Astrocyte of the spinal cord (primary cell): ENCODE measurements around the gene NSL1.

Experiments used
- DNase-seq: peaks from one replicate; pipeline ENCODE4 v3.0.0; 2011; ENCODE audit warnings: low read depth, low spot score
- H3K4me3 ChIP-seq: 2 replicates; pipeline ENCODE4 v1.5.1; 2011; ENCODE audit warnings: low read depth, mild to moderate bottlenecking, low read length, moderate library complexity
- in situ Hi-C: cut with HindIII; loops from 2 replicates; pipeline ENCODE4 v1.10.0; 2017; ENCODE audit warnings: low sequenced_read_pairs
- TF ChIP-seq, protein P1 (sequence below): IDR thresholded peaks from 2 replicates; pipeline ENCODE4 v1.5.1; 2012; ENCODE audit warnings: low read depth, mild to moderate bottlenecking, low read length, inconsistent platforms

Gene NSL1

DNA sequence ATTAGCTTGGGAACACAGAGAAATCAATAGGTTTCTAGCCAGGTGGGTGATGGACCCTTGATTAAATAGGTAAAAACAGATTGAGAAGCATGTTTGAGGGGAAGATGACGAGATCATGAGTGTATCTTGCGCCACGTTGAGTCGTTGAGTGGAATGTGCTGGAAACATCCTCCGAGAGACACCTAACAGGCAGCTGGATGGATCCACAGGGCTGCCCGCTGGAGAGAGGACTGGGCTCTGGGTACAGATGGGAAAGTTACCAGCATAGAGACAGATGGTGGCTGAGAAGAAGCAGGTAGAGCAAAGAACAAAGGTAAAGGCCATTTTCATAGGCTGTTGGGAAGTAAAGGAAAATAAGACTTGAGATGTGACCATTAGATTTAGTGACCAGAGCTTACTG lies 107.5 kb downstream of the NSL1 start:
- in situ Hi-C loops = no loop called here
- TF ChIP-seq, protein P1, sequence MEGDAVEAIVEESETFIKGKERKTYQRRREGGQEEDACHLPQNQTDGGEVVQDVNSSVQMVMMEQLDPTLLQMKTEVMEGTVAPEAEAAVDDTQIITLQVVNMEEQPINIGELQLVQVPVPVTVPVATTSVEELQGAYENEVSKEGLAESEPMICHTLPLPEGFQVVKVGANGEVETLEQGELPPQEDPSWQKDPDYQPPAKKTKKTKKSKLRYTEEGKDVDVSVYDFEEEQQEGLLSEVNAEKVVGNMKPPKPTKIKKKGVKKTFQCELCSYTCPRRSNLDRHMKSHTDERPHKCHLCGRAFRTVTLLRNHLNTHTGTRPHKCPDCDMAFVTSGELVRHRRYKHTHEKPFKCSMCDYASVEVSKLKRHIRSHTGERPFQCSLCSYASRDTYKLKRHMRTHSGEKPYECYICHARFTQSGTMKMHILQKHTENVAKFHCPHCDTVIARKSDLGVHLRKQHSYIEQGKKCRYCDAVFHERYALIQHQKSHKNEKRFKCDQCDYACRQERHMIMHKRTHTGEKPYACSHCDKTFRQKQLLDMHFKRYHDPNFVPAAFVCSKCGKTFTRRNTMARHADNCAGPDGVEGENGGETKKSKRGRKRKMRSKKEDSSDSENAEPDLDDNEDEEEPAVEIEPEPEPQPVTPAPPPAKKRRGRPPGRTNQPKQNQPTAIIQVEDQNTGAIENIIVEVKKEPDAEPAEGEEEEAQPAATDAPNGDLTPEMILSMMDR = no peak
- no peak overlapping the region for H3K4me3 ChIP-seq
- no peak for DNase-seq

DNA sequence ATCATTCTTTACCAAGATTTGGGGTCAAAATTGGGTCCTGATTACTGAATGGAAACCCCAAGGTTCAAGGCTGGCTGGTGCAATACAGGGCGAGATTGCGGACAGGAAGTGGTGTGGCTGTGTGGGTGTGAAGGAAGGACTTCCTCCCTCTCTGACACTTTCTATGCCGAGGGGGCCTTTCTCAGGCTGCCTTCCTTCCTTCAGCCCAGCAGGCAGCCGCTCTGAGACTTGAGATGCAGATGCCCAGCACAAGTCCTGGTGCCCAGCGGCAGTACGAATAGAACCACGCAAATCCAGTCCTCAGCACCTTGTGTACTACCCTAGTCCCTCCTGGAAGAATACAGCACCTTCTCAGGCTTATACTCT lies 108.2 kb downstream of the NSL1 start:
- no peak overlapping the region for H3K4me3 ChIP-seq
- in situ Hi-C loops = no loop called here
- no peak for DNase-seq

DNA sequence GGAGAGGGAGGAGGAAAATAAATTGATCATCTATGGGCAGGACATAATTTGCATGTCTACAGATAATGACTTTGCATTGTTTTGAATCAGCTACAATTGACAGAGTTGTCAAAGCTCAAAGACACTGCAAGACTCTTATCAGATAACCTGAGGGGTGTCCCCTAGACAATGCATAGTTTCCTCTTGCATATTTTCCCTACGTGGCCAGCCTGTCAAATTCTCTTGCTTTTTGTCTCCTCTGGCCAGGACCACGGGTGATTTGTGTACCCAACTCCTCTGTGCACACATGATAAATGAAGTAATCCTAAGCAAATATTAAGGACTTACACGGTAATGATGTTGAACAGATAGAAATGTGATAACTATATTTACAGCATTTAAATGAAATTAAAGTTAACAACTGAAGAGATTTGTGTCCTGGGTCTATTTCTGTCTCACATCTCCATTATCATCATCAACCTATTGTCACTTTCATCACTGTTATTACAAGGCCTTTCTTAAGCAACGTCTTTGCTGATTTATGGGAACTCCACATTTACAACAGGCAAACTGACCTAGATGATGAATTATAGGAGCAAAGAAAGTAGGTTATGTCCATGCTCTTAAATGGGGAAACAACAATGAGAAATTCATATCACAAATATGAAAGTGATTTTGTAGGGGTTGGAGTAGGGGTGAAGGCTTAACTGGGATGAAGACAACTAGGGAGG lies 110.7 kb downstream of the NSL1 start:
- in situ Hi-C loops = no loop called here
- DNase-seq = no peak
- H3K4me3 ChIP-seq = no peak overlapping the region
- TF ChIP-seq, protein P1 = no peak

More for the DNA sequence above, 108.2 kb downstream of the NSL1 start:
- TF ChIP-seq, protein P1 = no peak

DNA sequence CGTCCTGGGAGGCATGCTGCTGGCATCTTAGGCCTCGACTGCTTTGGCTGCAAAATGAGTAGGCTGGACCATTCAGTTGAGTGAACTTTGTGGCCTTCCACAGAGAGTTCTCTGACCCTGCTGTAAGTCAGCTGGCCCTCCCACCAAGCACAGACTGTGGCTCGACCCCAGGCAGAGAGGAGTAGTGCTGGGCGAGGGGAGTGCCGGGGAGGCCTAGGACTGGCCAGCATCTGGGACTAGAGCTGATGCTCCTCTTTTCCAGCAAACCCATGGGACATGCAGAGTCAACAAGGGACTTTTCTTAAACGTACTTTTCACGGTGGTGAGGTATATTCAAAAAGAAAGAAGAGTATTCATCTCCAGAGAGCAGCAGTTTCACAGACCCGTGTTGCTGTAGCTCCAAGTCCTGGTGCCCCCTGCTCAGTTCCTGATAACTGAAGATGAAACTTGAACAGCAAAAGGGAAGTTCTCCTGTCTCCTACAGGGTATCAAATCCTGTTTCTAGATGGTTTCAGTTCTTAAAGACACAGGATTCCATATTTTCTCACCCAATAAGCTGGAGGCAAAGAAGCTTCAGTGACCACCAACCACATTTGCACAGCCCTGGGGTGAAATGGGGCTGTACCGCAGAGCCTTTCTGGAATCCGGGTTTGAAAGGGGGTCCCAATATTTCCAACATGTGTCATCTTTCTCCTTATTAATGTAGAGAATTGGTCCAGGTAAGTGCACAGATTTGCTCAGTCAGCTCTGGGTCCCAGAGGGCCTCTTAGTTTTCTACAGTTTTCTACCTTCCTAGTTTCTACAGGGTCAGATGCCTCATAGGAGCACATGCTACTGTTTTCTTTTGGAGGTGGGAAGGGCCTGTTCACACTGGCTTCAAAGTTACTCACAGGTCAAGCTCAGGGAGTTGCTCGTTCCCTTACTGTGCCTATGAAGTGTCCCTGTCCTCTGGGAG lies 112.8 kb downstream of the NSL1 start:
- no peak for DNase-seq
- no peak overlapping the region for H3K4me3 ChIP-seq
- in situ Hi-C loops = no loop called here
- TF ChIP-seq, protein P1 = no peak

DNA sequence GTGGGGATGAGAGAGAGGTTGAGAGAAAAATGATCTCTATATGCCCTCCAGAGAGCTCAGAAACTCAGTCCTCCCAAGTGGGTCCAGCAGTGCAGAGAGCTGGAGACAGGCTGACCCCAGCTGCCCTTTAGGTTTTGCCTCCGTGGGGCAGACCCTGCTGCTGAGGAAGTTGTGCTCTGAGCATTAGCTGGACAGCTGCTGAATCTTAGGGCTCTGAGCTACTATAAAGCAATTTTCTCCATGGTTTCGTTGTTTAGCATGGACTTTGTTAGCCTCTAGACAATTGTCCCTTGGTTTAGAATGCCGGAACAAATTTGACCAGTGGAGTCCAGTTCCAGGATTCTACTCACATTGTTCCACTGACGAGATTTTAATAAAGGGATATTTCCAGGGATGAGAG lies 114.0 kb downstream of the NSL1 start:
- no peak overlapping the region for H3K4me3 ChIP-seq
- no peak for DNase-seq
- TF ChIP-seq, protein P1 = no peak
- in situ Hi-C loops = no loop called here

DNA sequence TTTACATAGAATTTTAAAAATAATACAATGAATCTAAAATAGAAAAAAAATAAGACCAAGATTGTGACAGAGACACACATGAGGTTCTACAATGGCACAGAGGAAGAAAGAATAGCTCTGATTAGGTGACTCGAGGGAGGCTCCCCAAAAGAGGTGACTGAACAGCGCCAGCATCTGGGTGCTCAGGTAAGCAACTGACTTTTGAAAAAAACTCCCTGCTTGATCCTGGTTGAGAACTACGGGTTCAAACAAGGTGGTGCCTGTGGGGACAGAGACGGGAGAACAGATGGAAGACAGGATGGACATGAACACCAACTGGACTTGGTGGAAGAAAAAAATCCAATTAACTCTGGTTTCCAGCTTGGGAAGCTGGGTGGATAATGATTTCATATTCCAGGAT lies 114.4 kb downstream of the NSL1 start:
- H3K4me3 ChIP-seq = no peak overlapping the region
- TF ChIP-seq, protein P1 = no peak
- DNase-seq = no peak
- in situ Hi-C loops = no loop called here
